ENCODE data around the gene CHST10. TPM values are rescaled to one million over a fixed set of nuclear protein-coding genes. Genes with fewer than 3 reads are reported as not detected.
"Not testable (repeated sequence)": the region's sequence is repeated elsewhere in the genome, so short reads cannot be mapped to it uniquely, and the experiment has no call there.

CHST10 gene
- 10 to 100 TPM in 11 of 12 donors, not detected in 1; 10.6 to 25.2 (median 12.1) TPM for polyA plus RNA-seq (ENCODE audit: insufficient read length in 12 of 12)
- long read RNA-seq, donor 1, result 0 reads
- long read RNA-seq, donor 2, partial matches to known transcripts, result 0 of 2 reads
- long read RNA-seq, donor 2, other reads (novel, unspliced or antisense), result 0 of 2 reads
- long read RNA-seq, donor 3, partial matches to known transcripts, result 0 of 1 reads
- long read RNA-seq, donor 3, other reads (novel, unspliced or antisense), result 0 of 1 reads
- long read RNA-seq, donor 4, result 0 reads
- long read RNA-seq, donor 5, transcript CHST10-201 (7 exons, 2,842 nt), result major isoform, 6 of 6 reads
- long read RNA-seq, donor 5, partial matches to known transcripts, result 0 of 6 reads
- long read RNA-seq, donor 5, other reads (novel, unspliced or antisense), result 0 of 6 reads
- long read RNA-seq, donor 6, partial matches to known transcripts, result 0 of 2 reads
- long read RNA-seq, donor 6, other reads (novel, unspliced or antisense), result 0 of 2 reads
- long read RNA-seq, donor 7, partial matches to known transcripts, result 0 of 1 reads
- long read RNA-seq, donor 7, other reads (novel, unspliced or antisense), result 0 of 1 reads
- long read RNA-seq, donor 8, partial matches to known transcripts, result 0 of 2 reads
- long read RNA-seq, donor 8, other reads (novel, unspliced or antisense), result 0 of 2 reads
- long read RNA-seq, donor 9, partial matches to known transcripts, result 0 of 1 reads
- long read RNA-seq, donor 9, other reads (novel, unspliced or antisense), result 0 of 1 reads
- long read RNA-seq, donor 10, result 0 reads
- long read RNA-seq, donor 11, partial matches to known transcripts, result 0 of 4 reads
- long read RNA-seq, donor 11, other reads (novel, unspliced or antisense), result 0 of 4 reads

- DNase-seq, result peak; percentile 54
Observed at GRCh38 chr2:100416935-100417710, at the start of gene CHST10. Gene CHST10, minus strand, starts transcription at chr2:100417668. Its CDS starts 10,993 bp downstream, at chr2:100406675.

- no peak for DNase-seq
Observed at GRCh38 chr2:100460904-100461530, 43.5 kb upstream of the CHST10 start.

GRCh38 chr2:100456357-100456756 lies 38.9 kb upstream of the CHST10 start:
- not testable (repeated sequence) for DNase-seq

DNA sequence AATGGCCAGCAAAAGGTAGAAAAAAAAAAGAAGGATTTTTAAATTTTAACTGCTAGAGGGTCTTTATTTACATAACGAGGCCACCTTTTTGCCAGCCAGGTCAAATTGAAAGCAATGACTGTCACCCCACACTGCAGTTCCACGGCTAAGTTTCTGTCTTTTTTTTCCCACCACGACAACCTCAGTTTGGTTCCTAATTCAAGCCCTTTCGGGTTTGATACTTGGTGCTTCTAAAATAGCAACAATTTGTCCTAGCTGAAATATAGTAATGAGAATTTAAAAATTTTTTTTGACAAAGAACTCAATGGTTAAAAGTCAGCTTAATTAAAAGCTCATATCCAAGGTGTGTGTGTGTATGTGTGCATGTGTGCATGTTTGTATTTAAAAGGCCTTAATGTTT lies 36.4 kb upstream of the CHST10 start:
- no peak for DNase-seq

GRCh38 chr2:100451734-100452133 lies 34.3 kb upstream of the CHST10 start:
- no peak for DNase-seq

GRCh38 chr2:100451092-100451491 lies 33.6 kb upstream of the CHST10 start:
- DNase-seq, result no peak

- no peak for DNase-seq
Observed at GRCh38 chr2:100446696-100447095, 29.2 kb upstream of the CHST10 start.

GRCh38 chr2:100437751-100438150 lies 20.3 kb upstream of the CHST10 start:
- DNase-seq, result no peak

DNA sequence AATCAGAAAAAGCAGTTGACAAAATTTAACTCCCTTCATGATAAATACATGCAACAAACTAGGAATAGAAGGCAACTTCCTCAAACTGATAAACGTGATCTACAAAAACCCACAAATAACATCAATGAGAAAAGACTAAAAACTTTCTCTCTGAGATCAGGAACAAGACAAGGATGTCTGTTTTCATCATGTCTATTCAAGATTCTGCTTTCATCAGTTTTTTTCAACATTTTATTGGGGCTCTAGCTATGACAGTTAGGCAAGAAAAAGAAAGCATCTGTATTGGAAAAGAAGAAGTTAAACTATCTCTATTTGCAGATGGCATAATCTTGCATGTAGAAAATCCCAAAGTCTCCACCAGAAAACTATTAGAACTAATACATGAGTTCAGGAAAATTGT lies 12.3 kb upstream of the CHST10 start:
- no peak for DNase-seq

DNA sequence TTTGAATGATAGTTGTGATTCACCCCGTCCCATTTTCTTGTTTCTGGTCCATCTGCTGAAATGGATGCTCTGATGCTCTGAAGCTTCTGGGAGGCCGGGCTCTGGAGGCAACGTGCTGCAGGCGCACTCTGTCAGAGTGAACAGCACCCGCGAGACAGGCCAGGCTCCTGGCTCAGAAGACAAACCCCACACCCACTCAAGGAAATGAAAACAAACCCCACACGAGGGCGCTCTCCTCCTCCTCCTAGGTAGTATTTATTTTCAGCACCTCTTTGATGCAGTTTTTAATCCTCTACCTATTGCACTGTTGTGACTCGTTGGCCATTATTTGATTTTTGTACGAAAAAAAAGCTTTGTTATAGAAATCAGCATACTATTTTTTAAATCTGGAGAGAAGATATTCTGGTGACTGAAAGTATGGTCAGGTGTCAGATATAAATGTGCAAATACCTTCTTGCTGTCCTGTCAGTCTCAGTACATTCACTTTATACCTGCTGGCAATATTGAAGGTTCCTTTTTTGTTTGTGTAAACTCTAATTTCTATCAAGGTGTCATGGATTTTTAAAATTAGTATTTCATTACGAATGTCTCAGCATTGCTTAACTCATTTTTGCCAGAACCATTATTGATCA lies 10.3 kb upstream of the CHST10 start:
- peak; percentile 21 for DNase-seq

DNA sequence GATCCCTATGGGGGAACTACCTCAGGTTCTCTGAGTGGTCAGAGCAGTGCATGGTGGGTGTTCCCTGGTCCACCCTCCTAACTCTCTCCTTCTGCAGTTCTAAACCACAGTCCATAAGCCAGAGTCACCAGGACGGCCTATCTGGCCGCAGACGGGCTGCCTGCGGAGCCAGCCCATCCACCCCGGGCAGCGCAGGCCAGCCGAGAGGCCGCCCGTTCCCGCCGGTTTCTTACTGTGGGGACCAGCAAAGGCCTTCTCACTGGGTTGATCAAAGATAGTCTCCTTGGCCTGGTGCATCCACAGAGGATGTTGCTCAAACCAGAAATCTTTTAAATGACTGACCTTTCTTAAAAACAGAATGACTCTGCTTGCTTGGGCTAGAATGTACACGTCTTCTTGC lies 9.6 kb upstream of the CHST10 start:
- no peak for DNase-seq

DNA sequence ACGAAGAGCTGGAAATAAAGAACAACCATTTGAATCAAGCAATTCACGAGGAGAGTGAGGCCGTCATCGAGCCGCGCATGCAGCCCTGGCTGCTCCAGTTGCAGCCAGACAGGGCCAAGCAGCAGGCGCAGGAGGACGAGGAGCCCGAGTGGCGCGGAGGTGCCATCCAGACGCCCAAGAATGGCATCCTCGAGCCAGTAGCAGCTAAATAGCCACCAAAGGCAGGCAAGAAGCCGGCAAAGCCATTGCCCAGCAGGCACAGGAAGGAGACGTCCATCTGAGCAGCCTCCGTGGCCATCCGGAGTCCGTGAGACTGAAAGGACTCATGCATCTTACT lies 8.9 kb upstream of the CHST10 start:
- no peak for DNase-seq

GRCh38 chr2:100425573-100426383 lies 8.3 kb upstream of the CHST10 start:
- DNase-seq, result no peak

DNA sequence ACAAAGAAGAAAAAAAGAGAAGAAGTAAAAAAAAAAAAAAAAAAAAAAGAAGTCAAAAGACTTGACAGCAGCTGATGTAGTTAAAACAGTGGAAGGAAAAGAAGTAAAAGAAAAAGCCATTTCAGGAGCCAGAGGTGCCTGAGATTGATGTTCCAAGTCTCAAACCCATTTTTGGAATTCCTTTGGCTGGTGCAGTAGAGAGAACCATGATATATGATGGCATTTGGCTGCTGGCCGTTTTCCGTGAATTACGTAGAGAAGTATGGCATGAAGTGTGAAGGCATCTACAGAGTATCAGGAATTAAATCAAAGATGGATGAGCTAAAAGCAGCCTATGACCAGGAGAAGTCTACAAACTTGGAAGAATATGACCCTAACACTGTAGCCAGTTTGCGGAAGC lies 7.6 kb upstream of the CHST10 start:
- DNase-seq, result no peak

DNA sequence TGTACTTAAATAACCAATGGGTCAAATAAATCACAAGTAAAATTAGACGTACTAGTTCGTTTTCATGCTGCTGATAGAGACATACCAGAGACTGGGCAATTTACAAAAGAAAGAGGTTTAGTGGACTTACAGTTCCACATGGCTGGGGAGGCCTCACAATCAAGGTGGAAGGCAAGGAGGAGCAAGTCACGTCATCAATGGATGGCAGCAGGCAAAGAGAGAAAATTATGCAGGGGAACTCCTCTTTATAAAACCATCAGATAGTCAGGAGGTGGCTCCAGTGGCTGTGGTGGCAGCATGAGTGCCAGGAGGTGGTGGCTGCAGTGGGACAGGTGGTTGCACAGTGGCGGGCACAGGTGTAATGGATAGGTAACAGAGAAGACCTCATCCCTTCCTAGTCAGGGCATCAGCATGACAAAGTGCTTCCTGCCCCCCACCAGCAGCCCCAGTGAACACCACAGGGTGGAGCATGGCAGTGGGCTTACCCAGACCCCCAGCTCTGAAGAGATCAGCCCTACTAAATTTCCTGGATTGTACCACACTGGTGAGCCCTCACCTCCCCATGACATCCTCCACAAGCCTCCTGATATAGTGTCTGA lies 6.9 kb upstream of the CHST10 start:
- no peak for DNase-seq

DNA sequence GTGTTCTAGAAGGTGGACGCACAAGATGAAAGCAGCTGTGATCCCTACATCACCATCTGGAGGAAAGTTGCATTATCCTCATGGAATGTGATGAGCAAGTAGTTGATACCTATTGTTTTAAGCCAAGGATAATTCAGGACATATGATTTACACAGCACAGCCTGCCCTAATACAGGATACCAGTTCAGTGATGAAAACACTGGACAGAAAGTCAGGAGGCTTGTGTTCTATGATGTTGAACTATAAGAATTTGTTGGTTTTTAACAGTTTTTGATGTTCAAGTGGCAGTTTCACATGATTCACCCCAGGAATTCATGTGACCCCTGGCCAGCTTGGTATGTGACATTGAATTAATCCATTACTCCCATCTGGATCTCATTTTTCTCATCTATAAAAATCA lies 6.2 kb upstream of the CHST10 start:
- DNase-seq, result no peak

- no peak for DNase-seq
Observed at GRCh38 chr2:100422320-100423055, 5.0 kb upstream of the CHST10 start.

GRCh38 chr2:100419915-100420314 lies 2.4 kb upstream of the CHST10 start:
- DNase-seq, result no peak

DNA sequence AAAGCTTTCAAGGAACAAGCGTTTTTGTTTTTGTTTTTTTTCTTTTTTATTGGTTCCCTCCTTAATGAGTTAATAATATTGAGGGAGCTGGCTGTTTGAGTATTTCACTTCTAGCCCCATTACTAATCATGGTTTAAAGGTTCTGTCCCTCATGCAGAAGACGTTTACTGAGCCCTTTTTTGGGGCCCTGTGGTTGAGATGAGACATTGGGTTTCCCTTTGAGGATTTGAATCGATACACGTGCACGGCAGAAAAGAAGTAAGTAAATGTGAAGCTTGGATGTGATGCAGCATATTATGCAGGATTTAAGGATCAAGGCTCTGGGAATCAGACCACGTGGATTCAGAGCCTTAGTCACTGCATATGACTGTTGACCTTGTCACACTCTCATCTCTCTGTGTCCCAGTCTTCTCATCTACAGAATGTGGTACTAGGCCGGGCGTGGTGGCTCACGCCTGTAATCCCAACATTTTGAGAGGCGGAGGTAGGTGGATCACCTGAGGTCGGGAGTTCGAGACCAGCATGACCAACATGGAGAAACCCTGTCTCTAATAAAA lies 1.0 kb upstream of the CHST10 start:
- DNase-seq, result no peak
